22Rv1 (cell line): ENCODE results near the gene UBD.

Experiments
- ZFX ChIP-seq: fragments of 450-650 bp; IDR thresholded peaks from 2 replicates; pipeline ENCODE4 v1.6.1; 2017; ENCODE audit warnings: antibody characterized with exemption, borderline replicate concordance
- TF ChIP-seq, protein P1 (sequence below): fragments of 450-650 bp; IDR thresholded peaks from 2 replicates; pipeline ENCODE4 v1.5.1; 2017; ENCODE audit warnings: mild to moderate bottlenecking

GRCh38 chr6:29520232-29520631, 39.3 kb downstream of the UBD start:
- TF ChIP-seq, protein P1, sequence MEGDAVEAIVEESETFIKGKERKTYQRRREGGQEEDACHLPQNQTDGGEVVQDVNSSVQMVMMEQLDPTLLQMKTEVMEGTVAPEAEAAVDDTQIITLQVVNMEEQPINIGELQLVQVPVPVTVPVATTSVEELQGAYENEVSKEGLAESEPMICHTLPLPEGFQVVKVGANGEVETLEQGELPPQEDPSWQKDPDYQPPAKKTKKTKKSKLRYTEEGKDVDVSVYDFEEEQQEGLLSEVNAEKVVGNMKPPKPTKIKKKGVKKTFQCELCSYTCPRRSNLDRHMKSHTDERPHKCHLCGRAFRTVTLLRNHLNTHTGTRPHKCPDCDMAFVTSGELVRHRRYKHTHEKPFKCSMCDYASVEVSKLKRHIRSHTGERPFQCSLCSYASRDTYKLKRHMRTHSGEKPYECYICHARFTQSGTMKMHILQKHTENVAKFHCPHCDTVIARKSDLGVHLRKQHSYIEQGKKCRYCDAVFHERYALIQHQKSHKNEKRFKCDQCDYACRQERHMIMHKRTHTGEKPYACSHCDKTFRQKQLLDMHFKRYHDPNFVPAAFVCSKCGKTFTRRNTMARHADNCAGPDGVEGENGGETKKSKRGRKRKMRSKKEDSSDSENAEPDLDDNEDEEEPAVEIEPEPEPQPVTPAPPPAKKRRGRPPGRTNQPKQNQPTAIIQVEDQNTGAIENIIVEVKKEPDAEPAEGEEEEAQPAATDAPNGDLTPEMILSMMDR, result no peak
- no peak for TF ChIP-seq ZFX
